ENCODE measurements around the gene CCL3.

Gene CCL3

DNA sequence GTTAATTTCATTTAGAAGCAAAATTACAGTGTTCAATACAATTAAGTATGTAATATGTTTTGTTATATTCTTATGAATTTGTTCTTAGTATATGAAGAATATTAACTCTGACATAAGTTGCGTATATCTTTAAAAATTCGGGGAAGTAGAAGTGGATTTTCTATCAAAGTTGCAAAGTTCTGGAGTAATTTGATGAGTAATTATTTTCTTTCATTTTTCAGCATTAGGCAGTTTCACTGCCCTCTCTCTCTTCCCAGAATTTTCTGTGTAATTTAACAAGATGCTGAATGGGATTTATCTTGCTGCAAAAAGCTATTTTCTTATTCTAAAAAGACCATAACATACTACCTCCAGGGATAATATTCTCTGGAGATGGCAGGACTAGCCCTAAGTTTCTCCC is 34.8 kb downstream of the CCL3 start:
- no peaks in the 10 kb centered on the region for H3K4me1 Mint-ChIP-seq (ENCODE audit: low read depth)
- H3K9me3 Mint-ChIP-seq (ENCODE audit: low read depth) = peaks cover 7% of the 10 kb centered on the region
- no peak overlapping the region for H3K27ac Mint-ChIP-seq
- peaks cover 2% of the 10 kb centered on the region for H3K36me3 Mint-ChIP-seq
- peaks cover 7% of the 10 kb centered on the region for H3K27me3 Mint-ChIP-seq
- no peak overlapping the region for H3K4me3 Mint-ChIP-seq

DNA sequence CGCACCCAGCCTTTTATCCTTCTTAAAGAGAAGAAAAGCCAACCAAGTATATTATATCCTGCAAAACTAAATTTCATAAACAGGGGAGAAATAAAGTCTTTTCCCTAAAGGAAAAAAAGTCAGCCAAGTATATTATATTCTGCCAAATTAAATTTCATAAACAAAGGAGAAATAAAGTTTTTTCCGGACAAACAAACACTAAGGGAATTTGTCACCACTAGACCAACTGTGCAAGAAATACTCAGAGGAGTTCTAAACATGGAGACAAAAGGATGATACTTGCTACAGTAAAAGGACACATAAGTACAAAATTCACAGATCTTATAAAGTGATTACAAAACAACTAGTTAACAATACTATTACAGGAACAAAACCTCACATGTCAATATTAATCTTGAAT is 40.3 kb downstream of the CCL3 start:
- Mint-ChIP-seq H3K4me1 (ENCODE audit: low read depth) (no peaks in the 10 kb centered on the region), H3K36me3 (peaks cover 17% of the 10 kb centered on the region), H3K9me3 (ENCODE audit: low read depth) (peaks cover 24% of the 10 kb centered on the region), H3K27me3 (peaks cover 16% of the 10 kb centered on the region), H3K27ac (no peak overlapping the region), H3K4me3 (no peak overlapping the region)

DNA sequence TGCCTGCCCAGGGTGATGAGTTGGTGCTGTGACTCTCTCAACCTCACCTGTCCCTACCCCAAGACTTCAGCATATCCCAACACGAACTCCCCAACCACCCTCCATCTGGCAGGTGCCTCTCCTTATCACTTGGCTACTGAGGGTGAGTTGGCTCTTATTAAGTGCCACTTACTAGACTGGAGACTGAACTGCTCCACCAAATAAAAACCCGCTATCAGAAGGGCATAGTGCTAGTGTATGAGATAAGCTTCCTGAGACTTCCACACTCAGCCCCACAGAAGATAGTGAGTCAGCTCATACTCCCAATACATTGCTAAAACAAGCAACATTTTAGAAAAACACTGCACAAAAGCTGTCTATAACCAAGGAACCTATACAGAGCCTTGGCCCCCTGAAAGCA is 41.9 kb downstream of the CCL3 start:
- Mint-ChIP-seq H3K9me3 (ENCODE audit: low read depth) (peaks cover 24% of the 10 kb centered on the region), H3K36me3 (peaks cover 17% of the 10 kb centered on the region), H3K27ac (no peak overlapping the region)

More for the DNA sequence above, 41.9 kb downstream of the CCL3 start:
- Mint-ChIP-seq H3K4me3 (no peak overlapping the region), H3K27me3 (peaks cover 20% of the 10 kb centered on the region), H3K4me1 (ENCODE audit: low read depth) (no peaks in the 10 kb centered on the region)

Measured in activated naive CD8-positive, alpha-beta T cell (primary cell).